Measurements from ENCODE around the gene CCR2.

Gene CCR2

GRCh38 chr3:46354478-46354877, 567 bp downstream of the CCR2 start:
- no peak for DNase-seq (ENCODE audit: extremely low read depth in 1 of 2, low read depth in 1 of 2)

- no peak for DNase-seq (ENCODE audit: extremely low read depth in 1 of 2, low read depth in 1 of 2)
These were observed 1.1 kb downstream of the CCR2 start for GRCh38 chr3:46354984-46355383.

- no peak for DNase-seq (ENCODE audit: extremely low read depth in 1 of 2, low read depth in 1 of 2)
These were observed 2.4 kb downstream of the CCR2 start for GRCh38 chr3:46356276-46356675.

- no peak for DNase-seq (ENCODE audit: extremely low read depth in 1 of 2, low read depth in 1 of 2)
These were observed 3.0 kb downstream of the CCR2 start for GRCh38 chr3:46356909-46357308.

GRCh38 chr3:46358466-46358865, 4.6 kb downstream of the CCR2 start:
- DNase-seq (ENCODE audit: extremely low read depth in 1 of 2, low read depth in 1 of 2): no peak

- DNase-seq (ENCODE audit: extremely low read depth in 1 of 2, low read depth in 1 of 2): peak in 1 of 2 donors; percentile 41
These were observed 6.0 kb downstream of the CCR2 start for GRCh38 chr3:46359733-46360493.

GRCh38 chr3:46360907-46361306, 7.0 kb downstream of the CCR2 start:
- no peak for DNase-seq (ENCODE audit: extremely low read depth in 1 of 2, low read depth in 1 of 2)

GRCh38 chr3:46361408-46362283, 7.7 kb downstream of the CCR2 start:
- no peak for DNase-seq (ENCODE audit: extremely low read depth in 1 of 2, low read depth in 1 of 2)

GRCh38 chr3:46365041-46365440, 11.1 kb downstream of the CCR2 start:
- DNase-seq (ENCODE audit: extremely low read depth in 1 of 2, low read depth in 1 of 2): no peak

- DNase-seq (ENCODE audit: extremely low read depth in 1 of 2, low read depth in 1 of 2): no peak
These were observed 12.0 kb downstream of the CCR2 start for GRCh38 chr3:46365737-46366524.

GRCh38 chr3:46367811-46368210, 13.9 kb downstream of the CCR2 start:
- DNase-seq (ENCODE audit: extremely low read depth in 1 of 2, low read depth in 1 of 2): no peak

- peak; percentile 37 to 42 for DNase-seq (ENCODE audit: extremely low read depth in 1 of 2, low read depth in 1 of 2)
These were observed 14.7 kb downstream of the CCR2 start for GRCh38 chr3:46368569-46368968.

GRCh38 chr3:46369151-46369550, 15.2 kb downstream of the CCR2 start:
- DNase-seq (ENCODE audit: extremely low read depth in 1 of 2, low read depth in 1 of 2): no peak

GRCh38 chr3:46369675-46370132, 15.8 kb downstream of the CCR2 start:
- peak; percentile 26 to 42 for DNase-seq (ENCODE audit: extremely low read depth in 1 of 2, low read depth in 1 of 2)

- DNase-seq (ENCODE audit: extremely low read depth in 1 of 2, low read depth in 1 of 2): no peak
These were observed 17.1 kb downstream of the CCR2 start, which contains the start of gene CCR5 for GRCh38 chr3:46370839-46371518. TSS of gene CCR5 (plus strand) at chr3:46370946. CDS start at chr3:46372903, 1,957 bp downstream.

- DNase-seq (ENCODE audit: extremely low read depth in 1 of 2, low read depth in 1 of 2): no peak
These were observed 17.8 kb downstream of the CCR2 start for GRCh38 chr3:46371519-46372340.

- no peak for DNase-seq (ENCODE audit: extremely low read depth in 1 of 2, low read depth in 1 of 2)
These were observed 18.8 kb downstream of the CCR2 start for GRCh38 chr3:46372492-46373359.

- no peak for DNase-seq (ENCODE audit: extremely low read depth in 1 of 2, low read depth in 1 of 2)
These were observed 20.8 kb downstream of the CCR2 start for GRCh38 chr3:46374755-46375154.

- no peak for DNase-seq (ENCODE audit: extremely low read depth in 1 of 2, low read depth in 1 of 2)
These were observed 21.3 kb downstream of the CCR2 start for GRCh38 chr3:46375218-46375617.
